Sigmoid colon (tissue), 4 donors: ENCODE results near the gene NCF4.

Experiments used
- CTCF ChIP-seq, 4 experiments: fragments of 450-650 bp in 3 of 4; fragments of 200-600 bp in 1 of 4; IDR thresholded peaks; one replicate each; pipeline ENCODE4 v1.5.1; 2016 to 2019; ENCODE audit warnings: antibody characterized with exemption in 4 of 4, mild to moderate bottlenecking in 3 of 4, moderate library complexity in 2 of 4
- EP300 ChIP-seq, 4 donors: sonication (generic); formaldehyde crosslinking; IDR thresholded peaks; one replicate each; pipeline ENCODE4 v1.6.1; 2017; ENCODE audit warnings: antibody characterized with exemption in 4 of 4
- POLR2A ChIP-seq, 2 donors: fragments of 450-650 bp; IDR thresholded peaks; one replicate each; pipeline ENCODE4 v1.6.1; 2016; ENCODE audit warnings: antibody characterized with exemption in 2 of 2, mild to moderate bottlenecking in 2 of 2, moderate library complexity in 2 of 2
- POLR2AphosphoS5 ChIP-seq, 4 donors: sonication (generic); formaldehyde crosslinking; IDR thresholded peaks; one replicate each; pipeline ENCODE4 v1.6.1; 2017; ENCODE audit warnings: antibody characterized with exemption in 4 of 4

GRCh38 chr22:36904260-36904880 is 43.6 kb downstream of the NCF4 start:
- TF ChIP-seq POLR2AphosphoS5 (IDR thresholded peaks at IDR 0.05), result no peak
- no peak for TF ChIP-seq POLR2A (IDR thresholded peaks at IDR 0.05)
- TF ChIP-seq CTCF (IDR thresholded peaks at IDR 0.05), result no peak
- no peak for TF ChIP-seq EP300 (IDR thresholded peaks at IDR 0.05)
